Chondrocyte (in vitro differentiated cells): ENCODE results near the gene PKP2. TPM values are rescaled to one million over a fixed set of nuclear protein-coding genes. Genes with fewer than 3 reads are reported as not detected.

ENCODE experiments used
- DNase-seq: peaks from one replicate; pipeline ENCODE4 v3.0.0; 2021; ENCODE audit warnings: mixed read lengths, low spot score
- H3K27ac Mint-ChIP-seq: one replicate; pipeline ENCODE4 v1.8.0; 2021; ENCODE audit warnings: mild to moderate bottlenecking, moderate library complexity, mixed read lengths; ENCODE audit not compliant: unreplicated experiment
- H3K27me3 Mint-ChIP-seq: 2 replicates; pipeline ENCODE4 v1.8.0; 2021; ENCODE audit warnings: low read depth, mixed read lengths
- H3K36me3 Mint-ChIP-seq: 2 replicates; pipeline ENCODE4 v1.8.0; 2021; ENCODE audit warnings: low read depth, mixed read lengths
- H3K4me1 Mint-ChIP-seq: 2 replicates; pipeline ENCODE4 v1.8.0; 2021; ENCODE audit warnings: low read depth, mild to moderate bottlenecking, mixed read lengths
- H3K4me3 Mint-ChIP-seq: one replicate; pipeline ENCODE4 v1.8.0; 2021; ENCODE audit warnings: mild to moderate bottlenecking, moderate library complexity, mixed read lengths; ENCODE audit not compliant: unreplicated experiment
- H3K9me3 Mint-ChIP-seq: 2 replicates; pipeline ENCODE4 v1.8.0; 2021; ENCODE audit warnings: low read depth, mixed read lengths
- total RNA-seq: library from RNA; stranded (reverse); gene quantifications from 3 replicates; pipeline ENCODE4 v1.2.1, GENCODE V29; 2021
- TF ChIP-seq, protein P1 (sequence below): fragments of 200-600 bp; sonication (generic); IDR thresholded peaks from 2 replicates; pipeline ENCODE4 v1.5.0; 2021; ENCODE audit warnings: antibody characterized with exemption, mild to moderate bottlenecking, moderate library complexity

Gene PKP2
- total RNA-seq, 1 donor from 2014 or later = 5.8 TPM

DNA sequence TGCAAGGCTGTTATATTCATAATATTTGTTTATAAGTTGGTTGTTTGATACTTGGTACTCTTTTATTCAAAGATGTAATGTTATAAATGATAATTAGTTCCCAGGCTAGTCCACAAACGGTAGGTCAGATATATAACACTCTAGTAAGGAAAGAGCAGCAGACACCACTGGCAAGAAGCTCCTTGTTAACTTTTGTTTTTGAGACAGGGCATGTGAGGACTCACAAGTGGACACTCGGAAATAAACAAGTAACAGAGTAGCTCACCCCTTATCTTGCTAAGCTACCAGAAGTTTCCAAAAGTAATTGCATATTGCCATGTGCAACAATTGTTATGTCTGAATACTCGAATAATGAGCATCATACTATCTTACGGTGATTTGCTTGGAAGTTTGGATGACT, 102.3 kb downstream of the PKP2 start:
- no peak for DNase-seq
- Mint-ChIP-seq H3K36me3 (no peaks in the 10 kb centered on the region), H3K4me3 (no peak overlapping the region), H3K27me3 (no peaks in the 10 kb centered on the region), H3K9me3 (peaks cover 8% of the 10 kb centered on the region), H3K27ac (no peak overlapping the region), H3K4me1 (no peaks in the 10 kb centered on the region)
- TF ChIP-seq, protein P1, sequence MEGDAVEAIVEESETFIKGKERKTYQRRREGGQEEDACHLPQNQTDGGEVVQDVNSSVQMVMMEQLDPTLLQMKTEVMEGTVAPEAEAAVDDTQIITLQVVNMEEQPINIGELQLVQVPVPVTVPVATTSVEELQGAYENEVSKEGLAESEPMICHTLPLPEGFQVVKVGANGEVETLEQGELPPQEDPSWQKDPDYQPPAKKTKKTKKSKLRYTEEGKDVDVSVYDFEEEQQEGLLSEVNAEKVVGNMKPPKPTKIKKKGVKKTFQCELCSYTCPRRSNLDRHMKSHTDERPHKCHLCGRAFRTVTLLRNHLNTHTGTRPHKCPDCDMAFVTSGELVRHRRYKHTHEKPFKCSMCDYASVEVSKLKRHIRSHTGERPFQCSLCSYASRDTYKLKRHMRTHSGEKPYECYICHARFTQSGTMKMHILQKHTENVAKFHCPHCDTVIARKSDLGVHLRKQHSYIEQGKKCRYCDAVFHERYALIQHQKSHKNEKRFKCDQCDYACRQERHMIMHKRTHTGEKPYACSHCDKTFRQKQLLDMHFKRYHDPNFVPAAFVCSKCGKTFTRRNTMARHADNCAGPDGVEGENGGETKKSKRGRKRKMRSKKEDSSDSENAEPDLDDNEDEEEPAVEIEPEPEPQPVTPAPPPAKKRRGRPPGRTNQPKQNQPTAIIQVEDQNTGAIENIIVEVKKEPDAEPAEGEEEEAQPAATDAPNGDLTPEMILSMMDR = no peak

DNA sequence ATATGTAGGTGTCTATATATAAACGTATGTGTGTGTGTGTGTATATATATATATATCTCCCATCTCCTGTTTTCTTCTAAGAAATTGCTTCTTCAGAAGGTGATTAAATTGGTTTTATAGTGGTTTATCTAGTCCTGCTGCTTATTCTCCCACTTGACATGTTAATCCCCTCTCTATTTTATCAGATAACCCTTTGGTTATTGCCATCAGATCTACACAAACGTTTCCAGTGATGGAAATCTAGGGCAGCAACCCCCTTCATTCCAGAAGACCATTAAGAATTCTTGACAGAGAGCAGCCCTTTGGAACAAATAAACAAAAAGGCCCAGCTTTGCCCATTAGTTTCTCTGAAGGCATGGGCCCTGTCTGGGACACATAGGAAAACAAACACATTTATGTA, 106.7 kb downstream of the PKP2 start:
- H3K27ac Mint-ChIP-seq = no peak overlapping the region
- DNase-seq = no peak
- TF ChIP-seq, protein P1 = no peak
- H3K4me3 Mint-ChIP-seq = no peak overlapping the region
- no peaks in the 10 kb centered on the region for H3K9me3 Mint-ChIP-seq
- H3K4me1 Mint-ChIP-seq = no peaks in the 10 kb centered on the region
- H3K36me3 Mint-ChIP-seq = no peaks in the 10 kb centered on the region
- H3K27me3 Mint-ChIP-seq = peaks cover 3% of the 10 kb centered on the region

DNA sequence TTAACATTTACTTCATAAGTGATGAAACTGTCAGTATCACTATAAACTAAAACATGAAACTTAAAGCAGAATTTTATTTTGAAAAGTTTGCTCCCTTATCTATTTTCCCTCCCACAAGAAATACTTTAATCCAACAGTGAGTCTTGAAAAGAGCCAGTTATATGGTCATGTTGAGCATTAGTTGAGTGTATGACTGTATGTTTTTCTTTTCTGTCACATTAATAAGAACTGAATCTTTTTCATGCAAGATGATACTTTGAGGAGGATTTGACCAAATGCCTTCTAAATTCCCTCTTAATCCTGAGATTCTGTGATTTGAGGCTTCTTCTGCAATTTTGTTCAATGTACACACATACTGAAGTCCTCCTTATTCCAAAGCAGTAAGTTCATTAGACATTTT, 107.1 kb downstream of the PKP2 start:
- Mint-ChIP-seq H3K36me3 (no peaks in the 10 kb centered on the region), H3K4me3 (no peak overlapping the region), H3K4me1 (no peaks in the 10 kb centered on the region), H3K27me3 (peaks cover 3% of the 10 kb centered on the region), H3K9me3 (no peaks in the 10 kb centered on the region), H3K27ac (no peak overlapping the region)
- no peak for DNase-seq
- TF ChIP-seq, protein P1 = no peak

DNA sequence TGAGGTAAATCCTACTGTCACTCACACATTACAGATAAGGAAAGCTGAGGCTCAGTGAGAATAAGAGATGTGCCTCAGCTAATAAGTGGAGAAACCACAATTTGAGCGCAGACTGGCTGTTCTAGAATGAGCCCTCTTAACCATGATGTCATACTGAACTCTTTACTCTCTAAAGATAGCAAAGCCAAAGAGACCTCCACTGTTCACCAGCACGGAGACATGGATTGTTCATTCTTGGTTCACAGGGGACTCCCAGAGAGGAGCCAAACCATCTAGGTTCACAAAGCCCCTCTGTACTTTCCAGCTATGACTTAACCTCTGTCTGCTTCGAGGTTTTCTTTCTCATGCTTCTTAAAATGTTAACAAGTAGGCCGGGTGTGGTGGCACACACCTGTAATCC, 108.2 kb downstream of the PKP2 start:
- H3K4me1 Mint-ChIP-seq = no peaks in the 10 kb centered on the region
- TF ChIP-seq, protein P1 = no peak
- peaks cover 3% of the 10 kb centered on the region for H3K27me3 Mint-ChIP-seq
- no peaks in the 10 kb centered on the region for H3K36me3 Mint-ChIP-seq
- no peak overlapping the region for H3K27ac Mint-ChIP-seq
- H3K4me3 Mint-ChIP-seq = no peak overlapping the region
- DNase-seq = no peak
- H3K9me3 Mint-ChIP-seq = no peaks in the 10 kb centered on the region

DNA sequence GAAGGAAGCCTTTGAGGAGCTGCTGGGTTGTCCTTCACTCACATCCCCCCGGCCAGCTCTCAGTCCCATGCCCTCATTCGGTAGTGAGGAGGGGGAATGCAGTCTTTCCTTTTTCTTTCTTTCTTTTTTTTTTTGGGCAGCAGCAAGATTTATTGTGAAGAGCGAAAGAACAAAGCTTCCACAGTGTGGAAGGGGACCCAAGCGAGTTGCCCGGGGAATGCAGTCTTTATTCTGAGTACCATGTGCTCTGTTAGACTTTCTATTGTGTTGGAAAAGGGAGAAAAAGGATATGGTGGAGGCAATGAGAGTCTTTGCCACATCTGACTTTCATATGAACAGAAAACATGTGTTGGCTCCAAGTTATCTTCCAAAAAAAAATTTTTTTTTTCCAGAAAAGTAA, 111.0 kb downstream of the PKP2 start:
- TF ChIP-seq, protein P1 = no peak
- Mint-ChIP-seq H3K9me3 (no peaks in the 10 kb centered on the region), H3K4me1 (no peaks in the 10 kb centered on the region), H3K4me3 (no peak overlapping the region), H3K36me3 (no peaks in the 10 kb centered on the region), H3K27ac (no peak overlapping the region), H3K27me3 (peaks cover 6% of the 10 kb centered on the region)
- no peak for DNase-seq
